Heart left ventricle (tissue), 16 donors: ENCODE data around the gene OR52N4. TPM values are rescaled to one million over a fixed set of nuclear protein-coding genes. Genes with fewer than 3 reads are reported as not detected.

Experiments
- ATAC-seq, 4 donors: fragments of 200-7000 bp; cut with Tn5 transposase; one replicate each; pipeline ENCODE4 v1.9.1; 2020 to 2022; ENCODE audit warnings: moderate library complexity in 4 of 4, mild to moderate bottlenecking in 3 of 4, moderate number of reproducible peaks in 1 of 4
- DNase-seq, 5 donors: peaks; one replicate each; pipeline ENCODE4 v3.0.0-alpha.2; 2020
- H3K27ac ChIP-seq, 12 donors: fragments of 200-600 bp; sonication (generic) in 4 of 12; one replicate each; pipeline versions ENCODE4 v1.5.0 to v1.8.0; 2016 to 2022; ENCODE audit warnings: mild to moderate bottlenecking in 2 of 12
- H3K27me3 ChIP-seq, 9 donors: fragments of 200-600 bp; sonication (generic) in 2 of 9; one replicate each; pipeline versions ENCODE4 v1.5.1 to v1.8.0; 2016 to 2022; ENCODE audit warnings: mild to moderate bottlenecking in 3 of 9
- H3K36me3 ChIP-seq, 9 donors: fragments of 200-600 bp; sonication (generic) in 2 of 9; one replicate each; pipeline versions ENCODE4 v1.5.0 to v1.8.0; 2018 to 2022; ENCODE audit warnings: mild to moderate bottlenecking in 2 of 9
- H3K4me1 ChIP-seq, 12 donors: fragments of 200-600 bp; sonication (generic) in 4 of 12; one replicate each; pipeline versions ENCODE4 v1.5.0 to v1.8.0; 2016 to 2022; ENCODE audit warnings: mild to moderate bottlenecking in 3 of 12
- H3K4me3 ChIP-seq, 12 donors: fragments of 200-600 bp; sonication (generic) in 4 of 12; one replicate each; pipeline versions ENCODE4 v1.5.0 to v1.8.0; 2017 to 2022; ENCODE audit warnings: mild to moderate bottlenecking in 9 of 12, moderate library complexity in 4 of 12
- H3K9me3 ChIP-seq, 12 donors: fragments of 200-600 bp; sonication (generic) in 4 of 12; one replicate each; pipeline versions ENCODE4 v1.5.0 to v1.8.0; 2016 to 2022; ENCODE audit warnings: mild to moderate bottlenecking in 1 of 12
- CTCF ChIP-seq, 12 donors: fragments of 200-600 bp; sonication (generic) in 4 of 12; IDR thresholded peaks; one replicate each; pipeline versions ENCODE4 v1.5.0 to v1.8.0; 2018 to 2022; ENCODE audit warnings: antibody characterized with exemption in 12 of 12, mild to moderate bottlenecking in 5 of 12
- POLR2A ChIP-seq, 2 donors: fragments of 450-650 bp; IDR thresholded peaks; one replicate each; pipeline ENCODE4 v1.6.1; 2017; ENCODE audit warnings: antibody characterized with exemption in 2 of 2, mild to moderate bottlenecking in 2 of 2, moderate library complexity in 2 of 2
- WGBS, 4 donors: extraction: QIAGEN DNeasy Blood & Tissue Kit in 2 of 4; methylation state at CpG; one replicate each; pipeline versions ENCODE4 v1.1.5 to v1.1.7; 2013 to 2018; 5-methylcytosine and 5-hydroxymethylcytosine counted together
- intact Hi-C, 10 donors: fragments of 100-400 bp; cut with DNase I; formaldehyde crosslinking; loops; one replicate each; pipeline versions ENCODE4 v1.11.1 to v1.14.2; 2022
- polyA plus RNA-seq, 2 donors: library from polyadenylated mRNA; stranded (reverse); fragments of 200-250 nt; gene quantifications; one replicate each; pipeline ENCODE4 v1.2.3, GENCODE V29; 2013
- total RNA-seq, 9 donors: library from RNA; depleted of rRNA in 2 of 9; stranded (reverse); fragments of >200 nt in 2 of 9; fragmentation: NEBNext Ultra II Directional in 3 of 9; extraction: Animal tissue kit (Norgen Biotek cat#: 25700) in 3 of 9; gene quantifications; one replicate each; pipeline versions ENCODE4 v1.1.0 to v1.2.4, GENCODE V29; 2016 to 2023
- donor health status: ischemic (EF 13 %, LVEDD 7.1; RV severe dilation, severe dysfunction).
- donor health status: healthy with polysubstance abuse.
- donor health status: DM: no; HTN: yes; CAD: no.
- donor health status: DM: no; HTN: no; CAD: no.
- donor health status: ischemic (EF 25% LVEDD 6.9; RV normal size, moderate dysfunction).
- donor health status: ischemic (EF 25% LVEDD 5.7; RV mildly dilated, moderate dysfunction).
- donor health status: healthy.
- donor health status: DM: yes; HTN: yes; CAD: no.
- donor health status: ischemic (EF 35%, LVEDD 5.7; RV mildly dilated, moderate dysfunction).
- donor health status: nonischemic (EF 11% LVEDD 7.7; RV severe dilation, severe dysfunction).
- donor health status: DM: yes; HTN: yes; CAD: no.
- donor health status: PGD.
- donor health status: ischemic (EF 29% LVEDD 5.4; RV normal size, mild dysfunction).
- donor health status: nonischemic (EF 23%, LVEDD 6.1; RV moderate dilation, normal function).

The OR52N4 gene
- total and polyA plus RNA-seq, 11 donors, result 0.38 TPM; not detected in 10

- ATAC-seq (no peak), DNase-seq (no peak)
- WGBS, 4 donors, result 64 to 83% (median 73%) methylated on average over 1 of the region's 1 CpG
- peaks cover 0 to 8% (median under 1%) of the 10 kb centered on the region in 12 donors for H3K9me3 ChIP-seq
- H3K4me1 ChIP-seq, result no peaks in the 10 kb centered on the region
- H3K27ac ChIP-seq, result no peak within 1 kb of the TSS
- H3K36me3 ChIP-seq, result no peaks in the 10 kb centered on the region
- intact Hi-C loops, result no loop called here
- H3K27me3 ChIP-seq, result no peaks in the 10 kb centered on the region
- H3K4me3 ChIP-seq, result no peak within 1 kb of the TSS
- TF ChIP-seq CTCF (IDR thresholded peaks at IDR 0.05) (no peak), POLR2A (IDR thresholded peaks at IDR 0.05) (no peak)
Measured at GRCh38 chr11:5736396-5736795, 17.6 kb upstream of the OR52N4 start, which contains the start of gene OR56B1. Gene OR56B1, plus strand, starts transcription at chr11:5736448. Its CDS starts 69 bp downstream, at chr11:5736517.

DNA sequence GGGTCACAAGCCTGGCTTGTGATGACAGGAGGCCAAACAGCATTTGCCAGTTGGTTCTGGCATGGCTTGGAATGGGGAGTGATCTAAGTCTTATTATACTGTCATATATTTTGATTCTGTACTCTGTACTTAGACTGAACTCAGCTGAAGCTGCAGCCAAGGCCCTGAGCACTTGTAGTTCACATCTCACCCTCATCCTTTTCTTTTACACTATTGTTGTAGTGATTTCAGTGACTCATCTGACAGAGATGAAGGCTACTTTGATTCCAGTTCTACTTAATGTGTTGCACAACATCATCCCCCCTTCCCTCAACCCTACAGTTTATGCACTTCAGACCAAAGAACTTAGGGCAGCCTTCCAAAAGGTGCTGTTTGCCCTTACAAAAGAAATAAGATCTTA, 17.0 kb upstream of the OR52N4 start:
- Histone ChIP-seq H3K36me3 (no peaks in the 10 kb centered on the region), H3K4me1 (no peaks in the 10 kb centered on the region), H3K27ac (no peak overlapping the region), H3K4me3 (no peak overlapping the region), H3K9me3 (peaks cover 0 to 14% (median 7%) of the 10 kb centered on the region in 12 donors), H3K27me3 (no peaks in the 10 kb centered on the region)
- TF ChIP-seq POLR2A (IDR thresholded peaks at IDR 0.05) (no peak), CTCF (IDR thresholded peaks at IDR 0.05) (no peak)
- no peak for ATAC-seq
- intact Hi-C loops, result no loop called here
- no peak for DNase-seq

DNA sequence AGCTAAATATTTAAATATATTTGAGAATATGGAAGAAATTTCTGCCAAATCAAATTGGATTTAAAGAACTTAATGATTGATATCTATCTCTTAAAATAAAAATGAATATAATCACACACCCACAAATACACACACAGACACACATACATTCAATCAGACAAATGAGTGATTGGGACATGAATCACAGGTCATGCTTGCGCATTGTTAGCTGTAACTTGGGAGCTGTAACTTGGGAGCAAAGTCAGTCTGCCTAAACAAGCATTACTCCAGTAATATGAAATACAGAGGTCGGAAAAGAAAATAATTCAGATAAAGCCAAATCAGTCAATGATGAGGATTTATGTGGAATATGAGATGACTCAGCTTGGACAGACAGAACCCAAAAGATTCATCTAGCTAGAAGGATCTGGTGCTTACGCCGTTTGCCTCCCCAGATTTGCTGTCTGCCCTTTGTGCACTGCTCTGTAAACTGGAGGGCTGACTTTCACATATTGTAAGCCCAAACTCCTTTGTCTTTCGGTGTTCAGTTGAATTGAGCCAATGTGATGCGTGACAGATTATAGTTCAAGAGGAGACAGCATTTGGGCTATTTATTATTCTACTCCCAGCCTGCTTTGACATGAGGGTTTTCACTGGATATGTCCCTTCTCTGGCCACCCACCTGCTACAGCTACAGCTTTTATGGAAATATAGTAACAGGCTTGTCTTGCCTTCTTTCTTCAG, 16.2 kb upstream of the OR52N4 start:
- no peaks in the 10 kb centered on the region for H3K4me1 ChIP-seq
- H3K27ac ChIP-seq, result no peak overlapping the region
- H3K4me3 ChIP-seq, result no peak overlapping the region
- H3K27me3 ChIP-seq, result no peaks in the 10 kb centered on the region
- H3K9me3 ChIP-seq, result peaks cover 0 to 21% (median 10%) of the 10 kb centered on the region in 12 donors
- 66 to 89% (median 84%) methylated on average over 6 of the region's 6 CpGs for WGBS, 4 donors
- DNase-seq, result no peak
- no peaks in the 10 kb centered on the region for H3K36me3 ChIP-seq
- TF ChIP-seq POLR2A (IDR thresholded peaks at IDR 0.05) (no peak), CTCF (IDR thresholded peaks at IDR 0.05) (no peak)
- no peak for ATAC-seq
- intact Hi-C loops, result no loop called here

GRCh38 chr11:5738431-5738830, 15.6 kb upstream of the OR52N4 start:
- peaks cover 0 to 23% (median 10%) of the 10 kb centered on the region in 12 donors for H3K9me3 ChIP-seq
- no peak for TF ChIP-seq CTCF (IDR thresholded peaks at IDR 0.05)
- no peak for TF ChIP-seq POLR2A (IDR thresholded peaks at IDR 0.05)
- ATAC-seq (no peak), DNase-seq (no peak)
- H3K4me3 ChIP-seq, result no peak overlapping the region
- no peak overlapping the region for H3K27ac ChIP-seq
- H3K27me3 ChIP-seq, result no peaks in the 10 kb centered on the region
- H3K4me1 ChIP-seq, result no peaks in the 10 kb centered on the region
- intact Hi-C loops, result no loop called here
- H3K36me3 ChIP-seq, result no peaks in the 10 kb centered on the region
- 31 to 51% (median 36%) methylated on average over 1 of the region's 1 CpG for WGBS, 4 donors
